B cell (primary cell): Measurements from ENCODE around the gene DTD1. TPM values are rescaled to one million over a fixed set of nuclear protein-coding genes. Genes with fewer than 3 reads are reported as not detected.
"Not testable (repeated sequence)": the region's sequence is repeated elsewhere in the genome, so short reads cannot be mapped to it uniquely, and the experiment has no call there.

Source experiments
- ATAC-seq: fragments of 200-7000 bp; cut with Tn5 transposase; one replicate; pipeline ENCODE4 v1.10.0; 2021; ENCODE audit warnings: low read depth, mild to moderate bottlenecking, moderate number of reproducible peaks, moderate library complexity
- CTCF ChIA-PET: fragments of 350-600 bp; sonication (Branson Sonifier 250); formaldehyde crosslinking; loops from one replicate; lab custom pipeline; 2021; ENCODE audit warnings: antibody characterized with exemption, inconsistent platforms; lab: Charles Lee
- POLR2A ChIA-PET: fragments of 350-600 bp; sonication (Branson Sonifier 250); formaldehyde crosslinking; loops from one replicate; lab custom pipeline; 2021; ENCODE audit warnings: antibody characterized with exemption; lab: Charles Lee
- DNase-seq: peaks from one replicate; pipeline ENCODE4 v3.0.0; 2013
- H2AFZ ChIP-seq: 2 replicates; pipeline ENCODE4 v1.6.1; 2012; ENCODE audit warnings: mild to moderate bottlenecking, low read depth, low read length; ENCODE audit not compliant: insufficient read depth, poor library complexity, severe bottlenecking
- H3K27ac ChIP-seq, 2 donors: 1 replicate in 1 of 2; 2 replicates in 1 of 2; pipeline ENCODE4 v1.5.1; 2012 to 2013; ENCODE audit warnings: low read length in 2 of 2, mild to moderate bottlenecking in 2 of 2, moderate library complexity in 1 of 2
- H3K27me3 ChIP-seq, 4 experiments: fragments of 200-600 bp in 1 of 4; sonication (generic) in 1 of 4; replicated peaks in 1 of 4; 1 replicate in 2 of 4; 2 replicates in 2 of 4; pipeline versions ENCODE4 v1.6.1 to v1.7.0; 2013 to 2016; ENCODE audit warnings: low read length in 3 of 4, mild to moderate bottlenecking in 2 of 4, mixed read lengths in 1 of 4, moderate library complexity in 1 of 4; ENCODE audit not compliant: insufficient read depth in 4 of 4, control insufficient read depth in 3 of 4; ENCODE audit errors: control extremely low read depth in 1 of 4
- H3K36me3 ChIP-seq, 2 experiments: replicated peaks in 1 of 2; 1 replicate in 1 of 2; 2 replicates in 1 of 2; pipeline versions ENCODE4 v1.6.1 to v1.7.1; 2013; ENCODE audit warnings: low read length in 1 of 2; ENCODE audit not compliant: insufficient read depth in 2 of 2, control insufficient read depth in 1 of 2; ENCODE audit errors: control extremely low read depth in 1 of 2, extremely low read depth in 1 of 2
- H3K4me1 ChIP-seq, 2 donors: fragments of 200-600 bp in 1 of 2; sonication (generic) in 1 of 2; 1 replicate in 1 of 2; 2 replicates in 1 of 2; pipeline versions ENCODE4 v1.5.1 to v1.6.1; 2013 to 2017; ENCODE audit warnings: low read length in 2 of 2; ENCODE audit not compliant: control insufficient read depth in 2 of 2, insufficient read depth in 2 of 2
- H3K4me2 ChIP-seq: replicated peaks from 2 replicates; pipeline ENCODE3; 2012; ENCODE audit warnings: mild to moderate bottlenecking, low read depth, low read length; ENCODE audit not compliant: poor library complexity, severe bottlenecking
- H3K4me3 ChIP-seq, 5 experiments: fragments of 200-600 bp in 1 of 5; sonication (generic) in 1 of 5; 1 replicate in 3 of 5; 2 replicates in 2 of 5; pipeline versions ENCODE4 v1.5.1 to v1.7.0; 2011 to 2016; ENCODE audit warnings: low read length in 4 of 5, mild to moderate bottlenecking in 4 of 5, low read depth in 2 of 5, control low read depth in 1 of 5, moderate library complexity in 1 of 5; ENCODE audit not compliant: insufficient read depth in 1 of 5; ENCODE audit errors: control extremely low read depth in 1 of 5, extremely low read depth in 1 of 5
- H3K79me2 ChIP-seq: fragments of 200-600 bp; sonication (generic); one replicate; pipeline ENCODE4 v1.6.0; 2016; ENCODE audit warnings: low read length; ENCODE audit not compliant: control insufficient read depth, insufficient read depth
- H3K9ac ChIP-seq: fragments of 200-600 bp; sonication (generic); 2 replicates; pipeline ENCODE4 v1.6.1; 2017; ENCODE audit warnings: mild to moderate bottlenecking, low read length, moderate library complexity
- H3K9me3 ChIP-seq, 3 donors: one replicate each; pipeline versions ENCODE4 v1.6.1 to v1.7.1; 2013; ENCODE audit warnings: low read length in 2 of 3; ENCODE audit not compliant: control insufficient read depth in 2 of 3, insufficient read depth in 1 of 3; ENCODE audit errors: control extremely low read depth in 1 of 3
- H4K20me1 ChIP-seq: 2 replicates; pipeline ENCODE4 v1.6.0; 2012; ENCODE audit warnings: mild to moderate bottlenecking, low read length; ENCODE audit not compliant: insufficient read depth, control insufficient read depth, poor library complexity, severe bottlenecking
- H3K27ac Mint-ChIP-seq: one replicate; pipeline ENCODE4 v1.8.0; 2021; ENCODE audit warnings: mixed read lengths
- H3K27me3 Mint-ChIP-seq: one replicate; pipeline ENCODE4 v1.8.0; 2021; ENCODE audit warnings: mixed read lengths
- H3K4me1 Mint-ChIP-seq: one replicate; pipeline ENCODE4 v1.8.0; 2021; ENCODE audit warnings: mixed read lengths
- H3K4me3 Mint-ChIP-seq: one replicate; pipeline ENCODE4 v1.8.0; 2021; ENCODE audit warnings: mixed read lengths
- H3K9me3 Mint-ChIP-seq: one replicate; pipeline ENCODE4 v1.8.0; 2022; ENCODE audit warnings: mixed read lengths; ENCODE audit not compliant: insufficient read depth
- CTCF ChIP-seq: fragments of 200-600 bp; IDR thresholded peaks from one replicate; pipeline ENCODE4 v1.8.0; 2022; ENCODE audit warnings: antibody characterized with exemption, mild to moderate bottlenecking
- EZH2 ChIP-seq: IDR thresholded peaks from 2 replicates; pipeline ENCODE4 v1.6.1; 2012; ENCODE audit warnings: borderline replicate concordance, low read depth, mild to moderate bottlenecking, moderate library complexity, low read length; ENCODE audit not compliant: insufficient read depth, poor library complexity, severe bottlenecking
- WGBS: methylation state at CpG from one replicate; pipeline ENCODE4 v1.1.5; 2013; ENCODE audit warnings: missing lambda C conversion rate; ENCODE audit not compliant: insufficient coverage; 5-methylcytosine and 5-hydroxymethylcytosine counted together
- intact Hi-C: fragments of 100-400 bp; cut with micrococcal nuclease; formaldehyde crosslinking; loops from one replicate; pipeline ENCODE4 v1.10.0; 2022
- polyA plus RNA-seq: library from polyadenylated mRNA; depleted of rRNA; stranded (reverse); fragments of >200 nt; gene quantifications from 2 replicates; pipeline ENCODE4 v1.2.3, GENCODE V29; 2012
- total RNA-seq, 2 donors: library from RNA; stranded (reverse); fragments of 120-200 nt in 1 of 2; gene quantifications; 1 replicate in 1 of 2; 2 replicates in 1 of 2; pipeline versions ENCODE4 v1.2.3 to v1.2.4, GENCODE V29; 2013 to 2022

The DTD1 gene
- total and polyA plus RNA-seq, 2 donors (not counting 1 experiment from before 2014, with no cell fraction given), result 18.7 to 20.4 TPM

DNA sequence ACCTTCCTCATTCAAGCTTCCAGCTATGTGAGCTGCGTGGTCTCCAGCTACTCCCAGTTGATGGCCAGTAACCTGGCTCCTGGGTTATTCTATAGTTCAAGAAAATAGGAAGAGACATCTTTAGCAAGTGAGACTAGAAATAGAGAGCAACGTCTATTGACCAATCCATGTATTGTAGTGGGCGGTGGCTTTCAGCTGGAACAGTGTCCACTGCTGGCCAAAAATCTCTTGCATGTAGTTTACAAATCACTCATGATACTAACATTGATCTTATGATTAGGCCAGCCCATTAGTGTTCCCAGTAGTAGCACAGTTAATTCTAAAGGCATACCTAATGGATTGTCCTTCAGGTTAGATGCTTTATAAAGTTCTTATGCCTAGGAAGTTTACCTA, 166.8 kb downstream of the DTD1 start:
- intact Hi-C loops, result no loop called here
- Mint-ChIP-seq H3K4me3 (no peak overlapping the region), H3K27me3 (no peaks in the 10 kb centered on the region), H3K27ac (no peak overlapping the region), H3K9me3 (no peaks in the 10 kb centered on the region), H3K4me1 (peaks cover 15% of the 10 kb centered on the region)
- DNase-seq (no peak), ATAC-seq (no peak)
- POLR2A ChIA-PET, result no interaction called here
- H3K9ac ChIP-seq, result no peak overlapping the region
- no peak overlapping the region for H3K27ac ChIP-seq
- TF ChIP-seq EZH2, result no peak
- no peak for TF ChIP-seq CTCF
- H2AFZ ChIP-seq, result no peak overlapping the region
- H3K4me2 ChIP-seq, result no peak overlapping the region
- no peaks in the 10 kb centered on the region for H3K79me2 ChIP-seq
- H3K36me3 ChIP-seq, result no peaks in the 10 kb centered on the region
- H4K20me1 ChIP-seq, result no peaks in the 10 kb centered on the region
- H3K27me3 ChIP-seq, result no peaks in the 10 kb centered on the region
- CTCF ChIA-PET, result interaction anchor here (0.7 kb wide), 1 partner anchor 122 kb away, joined by 3 read pairs; no protein-coding TSS in a partner anchor
- H3K4me1 ChIP-seq, result peaks cover 6 to 10% of the 10 kb centered on the region in 2 donors
- no peaks in the 10 kb centered on the region for H3K9me3 ChIP-seq
- H3K4me3 ChIP-seq, result no peak overlapping the region
- WGBS, result 90% methylated on average over 2 of the region's 3 CpGs

- POLR2A ChIA-PET, H4K20me1 ChIP-seq, H3K9me3 ChIP-seq, H3K27ac Mint-ChIP-seq, H3K4me3 ChIP-seq, H3K27ac ChIP-seq, H3K27me3 Mint-ChIP-seq, H3K27me3 ChIP-seq, DNase-seq, H3K4me3 Mint-ChIP-seq, CTCF ChIA-PET, H3K9ac ChIP-seq, H3K4me1 Mint-ChIP-seq, ATAC-seq, H3K9me3 Mint-ChIP-seq, H3K4me2 ChIP-seq, H3K79me2 ChIP-seq, H2AFZ ChIP-seq, H3K4me1 ChIP-seq, intact Hi-C loops: not testable (repeated sequence)
- WGBS, result 97% methylated on average over 13 of the region's 19 CpGs
- peaks cover 0 to 11% of the 10 kb centered on the region in 2 experiments for H3K36me3 ChIP-seq
These were observed 173.0 kb downstream of the DTD1 start for GRCh38 chr20:18760852-18761251.
